LNCAP (cell line): ENCODE measurements around the gene SCAF4.

ENCODE experiments used
- CTCF ChIP-seq: fragments of 450-650 bp; IDR thresholded peaks from 2 replicates; pipeline ENCODE4 v1.5.1; 2017; ENCODE audit warnings: mild to moderate bottlenecking

The SCAF4 gene

GRCh38 chr21:31732597-31733550 lies 956 bp upstream of the SCAF4 start:
- TF ChIP-seq CTCF: no peak

- TF ChIP-seq CTCF: no peak
These were observed 662 bp downstream of the SCAF4 start for GRCh38 chr21:31731056-31731856.

DNA sequence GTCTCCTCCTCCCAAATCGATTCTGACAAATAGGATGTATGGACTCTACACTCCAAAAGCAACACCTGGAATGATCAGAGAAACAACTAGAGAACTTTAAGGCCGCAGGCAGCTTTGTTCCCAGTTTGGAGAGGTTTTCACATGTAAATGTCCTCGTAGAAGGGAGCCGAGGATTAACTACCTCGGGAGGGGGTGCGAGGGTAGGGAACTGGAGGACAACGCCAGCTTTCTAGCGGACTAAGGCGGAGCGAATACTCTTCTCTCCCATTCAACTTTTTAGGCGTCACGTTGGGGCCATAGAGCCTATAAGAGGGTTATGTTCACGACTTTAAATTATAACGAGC lies 1.2 kb downstream of the SCAF4 start:
- TF ChIP-seq CTCF: no peak

- TF ChIP-seq CTCF: no peak
These were observed 2.1 kb downstream of the SCAF4 start for GRCh38 chr21:31729622-31730343.

GRCh38 chr21:31728952-31729351 lies 3.0 kb downstream of the SCAF4 start:
- no peak for TF ChIP-seq CTCF

DNA sequence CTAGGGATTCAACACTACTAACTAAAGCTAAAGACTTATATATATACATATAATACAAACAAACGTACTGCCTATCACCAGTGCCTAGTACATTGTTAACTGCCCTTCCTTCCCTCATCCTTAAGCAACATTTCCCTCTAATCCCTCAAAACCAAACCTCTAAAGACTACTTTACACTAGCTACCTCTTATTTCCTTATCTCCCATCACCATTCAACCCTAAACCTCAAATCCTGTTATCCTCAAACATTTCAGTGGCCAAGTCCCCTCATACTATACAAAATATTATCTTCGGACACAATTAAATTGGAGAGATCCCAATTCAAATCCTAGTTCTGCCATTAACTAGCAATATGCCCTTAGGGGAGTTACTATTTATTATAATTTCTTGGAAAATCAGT lies 3.7 kb downstream of the SCAF4 start:
- no peak for TF ChIP-seq CTCF

DNA sequence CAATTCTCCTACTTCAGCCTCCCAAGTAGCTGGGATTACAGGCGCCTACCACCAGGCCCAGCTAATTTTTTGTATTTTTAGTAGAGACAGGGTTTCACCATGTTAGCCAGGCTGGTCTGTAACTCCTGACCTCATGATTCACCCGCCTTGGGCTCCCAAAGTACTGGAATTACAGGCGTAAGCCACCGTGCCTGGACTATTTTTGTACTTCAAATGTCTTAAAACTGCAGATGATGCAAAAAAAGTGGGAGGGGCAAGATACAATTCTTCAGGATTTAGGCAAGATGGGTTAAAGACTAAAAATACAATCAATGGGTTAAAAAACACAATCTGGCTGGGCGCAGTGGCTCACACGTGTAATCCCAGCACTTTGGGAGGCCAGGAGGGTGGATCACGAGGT lies 4.7 kb downstream of the SCAF4 start:
- TF ChIP-seq CTCF: no peak
